K562 (cell line): ENCODE measurements around the gene CCR7. TPM values are rescaled to one million over a fixed set of nuclear protein-coding genes. Genes with fewer than 3 reads are reported as not detected.

Experiments used
- DLX4 ChIP-seq: fragments of 250-450 bp; sonication (Bioruptor Pico); IDR thresholded peaks from 2 replicates; pipeline ENCODE4 v1.6.1; 2021; ENCODE audit warnings: mild to moderate bottlenecking
- FUS ChIP-seq: fragments of 200-400 bp; formaldehyde crosslinking; optimal IDR thresholded peaks from 2 replicates; pipeline ENCODE3; 2017; ENCODE audit warnings: low read depth, low read length
- HIVEP1 ChIP-seq: fragments of 250-450 bp; sonication (Bioruptor Pico); IDR thresholded peaks from 2 replicates; pipeline ENCODE4 v1.4.0; 2020; ENCODE audit warnings: mild to moderate bottlenecking
- KDM5B ChIP-seq: fragments of 200-600 bp; sonication (generic); IDR thresholded peaks from 2 replicates; pipeline ENCODE4 v1.6.1; 2012; ENCODE audit warnings: low read depth, mild to moderate bottlenecking, moderate library complexity, low read length, control low read depth, inconsistent platforms; ENCODE audit not compliant: insufficient replicate concordance
- MTA3 ChIP-seq: fragments of 450-650 bp; formaldehyde crosslinking; IDR thresholded peaks from 2 replicates; pipeline ENCODE4 v1.6.1; 2017; ENCODE audit warnings: mild to moderate bottlenecking, borderline replicate concordance
- RCOR1 ChIP-seq, 2 experiments: IDR thresholded peaks; 2 replicates each; pipeline ENCODE4 v1.6.1; 2012; ENCODE audit warnings: low read depth in 2 of 2, low read length in 2 of 2, borderline replicate concordance in 1 of 2, improper control_type of control experiment in 1 of 2
- SAFB ChIP-seq: fragments of 200-400 bp; formaldehyde crosslinking; IDR thresholded peaks from 2 replicates; pipeline ENCODE4 v1.6.1; 2017; ENCODE audit warnings: low read depth, low read length, borderline replicate concordance
- SREBF1 ChIP-seq: fragments of 150-350 bp; IDR thresholded peaks from 2 replicates; pipeline ENCODE4 v1.6.1; 2014; ENCODE audit warnings: antibody characterized with exemption, low read depth, low read length, borderline replicate concordance
- ZBTB26 ChIP-seq: fragments of 450-650 bp; formaldehyde crosslinking; IDR thresholded peaks from 2 replicates; pipeline ENCODE4 v1.4.0; 2022; ENCODE audit warnings: missing genetic modification characterization
- ZNF41 ChIP-seq: fragments of 250-450 bp; sonication (Bioruptor Pico); conservative IDR thresholded peaks from 2 replicates; pipeline ENCODE4 v1.4.0; 2020; ENCODE audit warnings: mild to moderate bottlenecking
- ZNF586 ChIP-seq: fragments of 450-650 bp; formaldehyde crosslinking; conservative IDR thresholded peaks from 2 replicates; pipeline ENCODE4 v1.4.0; 2020; ENCODE audit warnings: mild to moderate bottlenecking, moderate library complexity
- polyA plus RNA-seq, 8 experiments: library from polyadenylated mRNA; depleted of rRNA in 4 of 8; stranded (reverse) in 5 of 8; unstranded in 3 of 8; fragments of >200 nt; fragmentation: Nextera tagmentation in 2 of 8; fragmentation: Illumina TruSeq in 1 of 8; extraction: Ambion mirVana in 2 of 8; extraction: Trizol in 1 of 8; gene quantifications; 2 replicates each; pipeline versions ENCODE4 v1.2.1 to v1.2.3, GENCODE V29; 2011 to 2014; ENCODE audit warnings: inconsistent platforms in 1 of 8, missing spikeins in 1 of 8
- total RNA-seq, 7 experiments: library from RNA; depleted of rRNA in 6 of 7; stranded (reverse); fragments of >200 nt in 6 of 7; fragmentation: Illumina TruSeq in 2 of 7; extraction: Trizol in 2 of 7; gene quantifications; 2 replicates each; pipeline versions ENCODE4 v1.2.1 to v1.2.3, GENCODE V29; 2011 to 2021; ENCODE audit warnings: low replicate concordance in 1 of 7
- TF ChIP-seq, protein P1 (sequence below): fragments of 250-450 bp; sonication (Bioruptor Pico); IDR thresholded peaks from 2 replicates; pipeline ENCODE4 v1.4.0; 2020; ENCODE audit warnings: mild to moderate bottlenecking, moderate library complexity
- TF ChIP-seq, protein P2 (sequence below), 2 experiments: fragments of 450-650 bp; IDR thresholded peaks; 2 replicates each; pipeline ENCODE4 v1.6.1; 2016; ENCODE audit warnings: mild to moderate bottlenecking in 2 of 2, borderline replicate concordance in 1 of 2, low read depth in 1 of 2, moderate library complexity in 1 of 2

CCR7 gene
- total and polyA plus RNA-seq, 9 of the 15 experiments (the other 6 are each of a cell fraction or from before 2014, with no cell fraction given): 0.14 to 1.4 (median 0.56) TPM

DNA sequence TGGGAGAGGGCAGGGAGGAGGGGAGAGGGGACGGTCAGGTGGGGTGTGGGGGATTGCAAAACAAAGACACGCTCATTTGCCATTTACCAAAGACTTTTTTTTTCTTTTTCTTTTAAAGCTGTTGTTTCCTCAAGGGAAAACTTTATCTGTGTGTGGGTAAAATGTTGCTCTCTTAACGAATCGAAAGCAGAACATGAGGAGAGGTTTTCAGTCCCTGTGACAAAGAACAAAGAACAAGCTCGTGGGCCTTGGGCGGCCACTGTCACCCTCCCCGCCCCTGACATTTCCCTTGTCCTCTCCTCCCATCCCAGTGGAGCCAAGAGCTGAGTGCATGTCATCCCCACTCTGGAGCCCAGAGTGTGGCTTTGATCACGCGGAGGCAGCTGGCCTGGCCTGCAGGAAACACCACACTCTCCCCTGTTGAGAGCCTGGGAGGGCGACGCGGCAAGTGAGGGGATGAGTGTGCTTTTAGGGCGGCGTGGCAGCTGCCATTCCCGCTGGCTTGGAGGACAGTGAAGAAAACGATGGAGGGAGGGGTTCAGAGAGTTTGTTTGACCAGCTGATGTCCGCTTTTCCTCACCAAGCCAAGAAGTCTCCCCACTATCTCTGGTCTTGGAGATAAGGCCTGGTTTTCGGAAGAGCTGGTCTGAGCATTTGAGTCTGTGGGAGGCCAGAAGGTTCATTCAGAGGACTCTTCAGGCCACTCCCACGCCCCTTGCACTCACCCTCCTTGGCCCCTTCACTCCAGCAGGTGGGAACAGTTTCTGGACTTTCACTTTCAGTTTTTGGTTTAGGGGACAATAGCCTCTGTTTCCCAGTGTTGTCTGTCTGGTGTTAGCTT lies 11.4 kb downstream of the CCR7 start (continued):
- TF ChIP-seq, protein P1, sequence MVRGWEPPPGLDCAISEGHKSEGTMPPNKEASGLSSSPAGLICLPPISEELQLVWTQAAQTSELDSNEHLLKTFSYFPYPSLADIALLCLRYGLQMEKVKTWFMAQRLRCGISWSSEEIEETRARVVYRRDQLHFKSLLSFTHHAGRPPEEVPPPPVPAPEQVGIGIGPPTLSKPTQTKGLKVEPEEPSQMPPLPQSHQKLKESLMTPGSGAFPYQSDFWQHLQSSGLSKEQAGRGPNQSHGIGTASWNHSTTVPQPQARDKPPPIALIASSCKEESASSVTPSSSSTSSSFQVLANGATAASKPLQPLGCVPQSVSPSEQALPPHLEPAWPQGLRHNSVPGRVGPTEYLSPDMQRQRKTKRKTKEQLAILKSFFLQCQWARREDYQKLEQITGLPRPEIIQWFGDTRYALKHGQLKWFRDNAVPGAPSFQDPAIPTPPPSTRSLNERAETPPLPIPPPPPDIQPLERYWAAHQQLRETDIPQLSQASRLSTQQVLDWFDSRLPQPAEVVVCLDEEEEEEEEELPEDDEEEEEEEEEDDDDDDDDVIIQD (CRISPR knock-in tag): no peak
- TF ChIP-seq KDM5B (no peak), SREBF1 (no peak), ZBTB26 (CRISPR knock-in tag) (no peak), MTA3 (peak; percentile 68; the same call in 1 of the 2 replicates), ZNF41 (CRISPR knock-in tag) (no peak), SAFB (no peak), DLX4 (CRISPR knock-in tag) (no peak), HIVEP1 (no peak; the same call in 1 of the 2 replicates), FUS (no peak), RCOR1 (IDR thresholded peaks at IDR 0.05; ENCODE audit: borderline replicate concordance in 1 of 2, low read depth in 2 of 2, low read length in 2 of 2) (peak in 1 of 2 experiments; percentile 67; a peak in 3 of 4 replicates), ZNF586 (CRISPR knock-in tag) (no peak)
- TF ChIP-seq, protein P2, sequence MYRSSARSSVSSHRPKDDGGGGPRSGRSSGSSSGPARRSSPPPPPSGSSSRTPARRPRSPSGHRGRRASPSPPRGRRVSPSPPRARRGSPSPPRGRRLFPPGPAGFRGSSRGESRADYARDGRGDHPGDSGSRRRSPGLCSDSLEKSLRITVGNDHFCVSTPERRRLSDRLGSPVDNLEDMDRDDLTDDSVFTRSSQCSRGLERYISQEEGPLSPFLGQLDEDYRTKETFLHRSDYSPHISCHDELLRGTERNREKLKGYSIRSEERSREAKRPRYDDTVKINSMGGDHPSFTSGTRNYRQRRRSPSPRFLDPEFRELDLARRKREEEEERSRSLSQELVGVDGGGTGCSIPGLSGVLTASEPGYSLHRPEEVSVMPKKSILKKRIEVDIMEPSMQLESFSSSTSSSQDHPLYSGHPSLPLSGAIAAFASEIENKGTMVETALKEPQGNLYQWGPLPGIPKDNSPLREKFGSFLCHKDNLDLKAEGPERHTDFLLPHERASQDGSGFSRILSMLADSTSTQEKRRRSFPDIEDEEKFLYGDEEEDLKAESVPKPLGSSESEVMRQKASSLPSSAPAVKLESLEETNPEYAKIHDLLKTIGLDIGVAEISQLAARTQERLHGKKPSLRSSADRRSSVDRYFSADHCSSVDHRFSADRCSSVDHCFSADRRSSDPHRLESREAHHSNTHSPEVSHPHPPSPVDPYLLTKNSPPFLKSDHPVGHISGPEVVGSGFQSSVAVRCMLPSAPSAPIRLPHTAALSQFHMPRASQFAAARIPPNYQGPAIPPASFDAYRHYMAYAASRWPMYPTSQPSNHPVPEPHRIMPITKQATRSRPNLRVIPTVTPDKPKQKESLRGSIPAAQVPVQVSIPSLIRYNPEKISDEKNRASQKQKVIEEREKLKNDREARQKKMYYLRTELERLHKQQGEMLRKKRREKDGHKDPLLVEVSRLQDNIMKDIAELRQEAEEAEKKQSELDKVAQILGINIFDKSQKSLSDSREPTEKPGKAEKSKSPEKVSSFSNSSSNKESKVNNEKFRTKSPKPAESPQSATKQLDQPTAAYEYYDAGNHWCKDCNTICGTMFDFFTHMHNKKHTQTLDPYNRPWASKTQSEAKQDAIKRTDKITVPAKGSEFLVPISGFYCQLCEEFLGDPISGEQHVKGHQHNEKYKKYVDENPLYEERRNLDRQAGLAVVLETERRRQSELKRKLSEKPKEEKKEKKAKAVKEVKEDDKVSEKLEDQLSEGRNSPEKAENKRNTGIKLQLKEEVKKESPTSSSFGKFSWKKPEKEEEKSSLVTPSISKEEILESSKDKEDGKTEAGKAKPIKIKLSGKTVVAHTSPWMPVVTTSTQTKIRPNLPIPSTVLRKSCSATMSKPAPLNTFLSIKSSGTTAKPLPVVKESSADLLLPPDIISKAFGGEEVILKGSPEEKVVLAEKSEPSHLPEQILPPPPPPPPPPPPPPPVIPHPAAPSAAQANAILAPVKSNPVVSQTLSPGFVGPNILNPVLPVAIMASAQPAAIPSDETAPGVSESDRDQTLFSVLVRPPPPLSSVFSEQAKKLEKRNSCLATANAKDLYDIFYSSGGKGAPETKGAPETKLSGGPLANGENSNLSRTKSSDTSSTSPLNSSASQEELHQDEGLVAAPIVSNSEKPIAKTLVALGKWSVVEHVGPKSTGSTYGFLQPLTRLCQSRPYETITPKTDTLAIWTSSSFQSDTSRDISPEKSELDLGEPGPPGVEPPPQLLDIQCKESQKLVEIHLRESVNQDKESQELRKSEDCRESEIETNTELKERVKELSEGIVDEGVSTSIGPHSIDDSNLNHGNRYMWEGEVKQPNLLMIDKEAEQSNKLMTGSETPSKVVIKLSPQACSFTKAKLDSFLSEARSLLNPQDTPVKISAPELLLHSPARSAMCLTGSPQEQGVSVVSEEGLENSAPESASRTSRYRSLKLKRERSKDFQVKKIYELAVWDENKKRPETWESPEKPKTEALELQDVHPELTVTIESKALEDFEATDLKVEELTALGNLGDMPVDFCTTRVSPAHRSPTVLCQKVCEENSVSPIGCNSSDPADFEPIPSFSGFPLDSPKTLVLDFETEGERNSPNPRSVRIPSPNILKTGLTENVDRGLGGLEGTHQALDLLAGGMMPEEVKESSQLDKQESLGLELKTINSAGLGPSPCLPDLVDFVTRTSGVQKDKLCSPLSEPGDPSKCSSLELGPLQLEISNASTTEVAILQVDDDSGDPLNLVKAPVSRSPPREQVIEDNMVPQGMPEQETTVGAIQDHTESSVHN (IDR thresholded peaks at IDR 0.05; ENCODE audit: borderline replicate concordance in 1 of 2, low read depth in 1 of 2): peak in 1 of 2 experiments; percentile 92; a peak in 2 of 4 replicates
